ENCODE results near the gene KANSL1. TPM values are rescaled to one million over a fixed set of nuclear protein-coding genes. Genes with fewer than 3 reads are reported as not detected.

Gene KANSL1
- total and polyA plus RNA-seq, 2 donors (not counting 1 experiment from before 2014, with no cell fraction given), result 8.4 to 78.6 TPM

DNA sequence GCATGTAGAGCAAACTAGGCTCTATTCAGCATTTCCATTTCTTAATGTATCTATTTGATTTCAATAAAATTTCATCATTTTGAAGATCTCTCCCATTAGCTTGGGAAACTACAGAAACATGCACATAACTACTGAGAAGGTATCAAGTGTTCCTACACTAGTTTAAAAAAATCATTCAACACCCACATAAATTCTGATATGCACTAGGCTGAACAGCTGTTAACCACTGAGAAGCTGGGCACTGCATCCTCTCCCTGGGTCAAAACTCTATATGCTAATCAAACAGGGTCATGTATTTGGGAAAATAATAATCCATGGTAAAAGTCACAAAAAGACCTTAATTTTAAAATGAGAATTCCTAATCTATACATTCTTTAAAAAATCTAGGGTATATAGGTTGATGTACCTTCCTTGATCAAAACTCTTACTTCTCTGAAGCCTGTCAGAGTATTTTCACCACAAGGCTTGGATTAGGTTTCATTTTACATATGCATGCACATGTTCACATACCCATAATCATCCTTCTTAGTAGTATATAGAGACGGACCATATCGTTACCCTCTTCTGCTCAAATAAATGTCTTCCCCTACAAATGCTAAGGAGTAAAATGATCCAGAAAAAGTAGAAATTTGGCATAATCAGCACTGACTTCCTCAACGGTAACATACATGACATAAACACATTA is 57.2 kb downstream of the KANSL1 start:
- Histone ChIP-seq H3K4me2 (ENCODE audit: extremely low read depth, insufficient read depth, low read length) (no peak overlapping the region), H3K36me3 (ENCODE audit: control insufficient read depth, insufficient read depth, low read length) (no peaks in the 10 kb centered on the region), H3K4me1 (ENCODE audit: control insufficient read depth, extremely low read depth, insufficient read depth, low read length) (peaks cover 3% of the 10 kb centered on the region), H3K9me3 (ENCODE audit: control insufficient read depth, insufficient read depth, low read depth, low read length) (no peaks in the 10 kb centered on the region), H3K79me2 (ENCODE audit: control insufficient read depth, insufficient read depth, low read length) (peaks cover 97% of the 10 kb centered on the region), H3K27ac (ENCODE audit: insufficient read depth, low read length) (no peak overlapping the region), H3K27me3 (ENCODE audit: control insufficient read depth, insufficient read depth, low read length) (no peaks in the 10 kb centered on the region), H3K4me3 (replicated peaks in 1 of 4; ENCODE audit: control extremely low read depth in 1 of 4, insufficient read depth in 1 of 4, low read depth in 3 of 4, low read length in 4 of 4) (no peak overlapping the region), H3K9ac (ENCODE audit: insufficient read depth, low read length) (no peak overlapping the region), H4K20me1 (ENCODE audit: control insufficient read depth, extremely low read depth, insufficient read depth, low read length) (peaks cover 9% of the 10 kb centered on the region), H2AFZ (ENCODE audit: low read length) (no peak overlapping the region)
- DNase-seq (ENCODE audit: low read depth in 2 of 2), result no peak
- TF ChIP-seq EZH2 (IDR thresholded peaks at IDR 0.05; ENCODE audit: low read length, missing control alignments), result no peak
- TF ChIP-seq, protein P1, sequence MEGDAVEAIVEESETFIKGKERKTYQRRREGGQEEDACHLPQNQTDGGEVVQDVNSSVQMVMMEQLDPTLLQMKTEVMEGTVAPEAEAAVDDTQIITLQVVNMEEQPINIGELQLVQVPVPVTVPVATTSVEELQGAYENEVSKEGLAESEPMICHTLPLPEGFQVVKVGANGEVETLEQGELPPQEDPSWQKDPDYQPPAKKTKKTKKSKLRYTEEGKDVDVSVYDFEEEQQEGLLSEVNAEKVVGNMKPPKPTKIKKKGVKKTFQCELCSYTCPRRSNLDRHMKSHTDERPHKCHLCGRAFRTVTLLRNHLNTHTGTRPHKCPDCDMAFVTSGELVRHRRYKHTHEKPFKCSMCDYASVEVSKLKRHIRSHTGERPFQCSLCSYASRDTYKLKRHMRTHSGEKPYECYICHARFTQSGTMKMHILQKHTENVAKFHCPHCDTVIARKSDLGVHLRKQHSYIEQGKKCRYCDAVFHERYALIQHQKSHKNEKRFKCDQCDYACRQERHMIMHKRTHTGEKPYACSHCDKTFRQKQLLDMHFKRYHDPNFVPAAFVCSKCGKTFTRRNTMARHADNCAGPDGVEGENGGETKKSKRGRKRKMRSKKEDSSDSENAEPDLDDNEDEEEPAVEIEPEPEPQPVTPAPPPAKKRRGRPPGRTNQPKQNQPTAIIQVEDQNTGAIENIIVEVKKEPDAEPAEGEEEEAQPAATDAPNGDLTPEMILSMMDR (conservative IDR thresholded peaks at IDR 0.05 in 1 of 2, IDR thresholded peaks at IDR 0.05 in 1 of 2; ENCODE audit: low read depth in 1 of 2, low read length in 2 of 2), result no peak

DNA sequence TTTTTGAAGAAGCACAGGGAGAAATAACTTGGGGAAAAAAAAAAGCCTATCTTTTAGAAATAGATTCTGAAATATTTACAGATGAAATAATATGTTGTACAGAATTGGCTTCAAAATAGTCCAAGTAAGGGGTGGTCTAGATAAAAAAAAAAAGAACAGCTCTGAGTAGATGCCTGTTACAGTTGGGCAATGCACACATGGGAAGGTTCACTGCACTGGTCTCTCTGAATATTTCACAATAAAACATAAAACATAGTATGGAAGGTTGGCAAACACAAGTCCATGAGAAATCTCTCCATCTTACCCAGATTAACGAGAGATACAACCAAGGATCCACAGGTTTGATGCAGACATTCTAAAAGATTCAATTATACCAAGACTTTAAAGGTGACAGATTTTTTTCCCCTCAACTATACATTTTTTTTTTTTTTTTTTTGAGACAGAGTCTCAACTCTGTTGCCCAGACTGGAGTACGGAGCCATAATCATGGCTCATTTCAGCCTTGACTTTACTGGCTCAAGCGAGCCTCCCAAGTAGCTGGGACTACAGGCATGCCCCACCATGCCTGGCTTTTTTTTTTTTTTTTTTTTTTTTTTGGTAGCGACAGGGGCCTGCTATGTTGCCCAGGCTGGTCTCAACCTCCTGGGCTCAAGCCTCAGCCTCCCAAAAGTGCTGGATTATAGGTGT is 58.0 kb downstream of the KANSL1 start:
- H3K4me3 ChIP-seq (replicated peaks in 1 of 4; ENCODE audit: control extremely low read depth in 1 of 4, insufficient read depth in 1 of 4, low read depth in 3 of 4, low read length in 4 of 4), result no peak overlapping the region
- no peaks in the 10 kb centered on the region for H3K36me3 ChIP-seq (ENCODE audit: control insufficient read depth, insufficient read depth, low read length)
- no peak for TF ChIP-seq EZH2 (IDR thresholded peaks at IDR 0.05; ENCODE audit: low read length, missing control alignments)
- TF ChIP-seq, protein P1 (conservative IDR thresholded peaks at IDR 0.05 in 1 of 2, IDR thresholded peaks at IDR 0.05 in 1 of 2; ENCODE audit: low read depth in 1 of 2, low read length in 2 of 2), result no peak

DNA sequence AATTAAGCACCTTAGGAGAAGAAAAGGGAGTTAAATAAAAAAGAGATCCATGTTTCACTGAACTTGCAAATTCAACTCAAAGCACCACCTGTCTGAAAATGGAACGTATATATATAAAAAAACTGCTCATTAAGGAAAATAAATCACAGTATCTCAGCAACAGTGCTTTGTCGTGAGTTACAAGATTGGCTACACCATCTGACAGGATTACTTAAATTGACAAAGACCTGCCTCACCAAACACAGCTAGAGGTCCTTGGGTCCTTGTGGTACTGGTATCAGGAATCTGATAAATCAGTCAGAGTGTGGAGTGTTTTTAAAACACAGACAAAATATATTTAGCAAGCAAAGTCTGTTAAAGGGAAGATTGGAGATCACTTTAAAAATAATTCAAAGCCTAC is 63.9 kb downstream of the KANSL1 start:
- Histone ChIP-seq H3K9me3 (ENCODE audit: control insufficient read depth, insufficient read depth, low read depth, low read length) (no peaks in the 10 kb centered on the region), H3K4me1 (ENCODE audit: control insufficient read depth, extremely low read depth, insufficient read depth, low read length) (no peaks in the 10 kb centered on the region), H3K36me3 (ENCODE audit: control insufficient read depth, insufficient read depth, low read length) (no peaks in the 10 kb centered on the region), H3K27ac (ENCODE audit: insufficient read depth, low read length) (no peak overlapping the region), H3K4me2 (ENCODE audit: extremely low read depth, insufficient read depth, low read length) (no peak overlapping the region), H3K4me3 (replicated peaks in 1 of 4; ENCODE audit: control extremely low read depth in 1 of 4, insufficient read depth in 1 of 4, low read depth in 3 of 4, low read length in 4 of 4) (no peak overlapping the region), H2AFZ (ENCODE audit: low read length) (no peak overlapping the region), H4K20me1 (ENCODE audit: control insufficient read depth, extremely low read depth, insufficient read depth, low read length) (peaks cover 2% of the 10 kb centered on the region), H3K79me2 (ENCODE audit: control insufficient read depth, insufficient read depth, low read length) (peaks cover 94% of the 10 kb centered on the region), H3K27me3 (ENCODE audit: control insufficient read depth, insufficient read depth, low read length) (no peaks in the 10 kb centered on the region), H3K9ac (ENCODE audit: insufficient read depth, low read length) (no peak overlapping the region)
- DNase-seq (ENCODE audit: low read depth in 2 of 2), result no peak
- no peak for TF ChIP-seq EZH2 (IDR thresholded peaks at IDR 0.05; ENCODE audit: low read length, missing control alignments)
- TF ChIP-seq, protein P1 (conservative IDR thresholded peaks at IDR 0.05 in 1 of 2, IDR thresholded peaks at IDR 0.05 in 1 of 2; ENCODE audit: low read depth in 1 of 2, low read length in 2 of 2), result no peak

More for the DNA sequence above, 58.0 kb downstream of the KANSL1 start:
- H4K20me1 ChIP-seq (ENCODE audit: control insufficient read depth, extremely low read depth, insufficient read depth, low read length), result peaks cover 9% of the 10 kb centered on the region
- no peaks in the 10 kb centered on the region for H3K9me3 ChIP-seq (ENCODE audit: control insufficient read depth, insufficient read depth, low read depth, low read length)
- no peak overlapping the region for H3K27ac ChIP-seq (ENCODE audit: insufficient read depth, low read length)
- H3K27me3 ChIP-seq (ENCODE audit: control insufficient read depth, insufficient read depth, low read length), result no peaks in the 10 kb centered on the region
- H3K79me2 ChIP-seq (ENCODE audit: control insufficient read depth, insufficient read depth, low read length), result peaks cover 98% of the 10 kb centered on the region
- no peak overlapping the region for H2AFZ ChIP-seq (ENCODE audit: low read length)
- H3K4me1 ChIP-seq (ENCODE audit: control insufficient read depth, extremely low read depth, insufficient read depth, low read length), result peaks cover 3% of the 10 kb centered on the region
- H3K9ac ChIP-seq (ENCODE audit: insufficient read depth, low read length), result no peak overlapping the region
- no peak overlapping the region for H3K4me2 ChIP-seq (ENCODE audit: extremely low read depth, insufficient read depth, low read length)
- no peak for DNase-seq (ENCODE audit: low read depth in 2 of 2)

Data from fibroblast of lung (primary cell).